Measurements from ENCODE around the gene ADCY5.

Gene ADCY5

GRCh38 chr3:123329636-123330340, 119.1 kb downstream of the ADCY5 start:
- peak in 4 of 56 donors; percentile 16 to 50 (median 32) for DNase-seq

GRCh38 chr3:123328851-123329635, 119.8 kb downstream of the ADCY5 start:
- DNase-seq: peak in 48 of 56 donors; percentile 24 to 86 (median 59)

GRCh38 chr3:123327956-123328850, 120.7 kb downstream of the ADCY5 start:
- DNase-seq: no peak

- DNase-seq: peak in 5 of 56 donors; percentile 26 to 57 (median 41)
Measured at GRCh38 chr3:123327480-123327879, 121.4 kb downstream of the ADCY5 start.

GRCh38 chr3:123326531-123326930, 122.4 kb downstream of the ADCY5 start:
- DNase-seq: no peak

- DNase-seq: no peak
Measured at GRCh38 chr3:123325766-123326256, 123.1 kb downstream of the ADCY5 start.

GRCh38 chr3:123324880-123325765, 123.8 kb downstream of the ADCY5 start:
- no peak for DNase-seq

GRCh38 chr3:123323781-123324180, 125.1 kb downstream of the ADCY5 start:
- DNase-seq: no peak

- DNase-seq: no peak
Measured at GRCh38 chr3:123322866-123323265, 126.0 kb downstream of the ADCY5 start.

- DNase-seq: no peak
Measured at GRCh38 chr3:123321806-123322205, 127.1 kb downstream of the ADCY5 start.

GRCh38 chr3:123320221-123320620, 128.7 kb downstream of the ADCY5 start:
- no peak for DNase-seq

GRCh38 chr3:123319760-123320159, 129.1 kb downstream of the ADCY5 start:
- no peak for DNase-seq

- no peak for DNase-seq
Measured at GRCh38 chr3:123318374-123318773, 130.5 kb downstream of the ADCY5 start.

- DNase-seq: no peak
Measured at GRCh38 chr3:123317716-123318115, 131.2 kb downstream of the ADCY5 start.

GRCh38 chr3:123315271-123315595, 133.7 kb downstream of the ADCY5 start:
- DNase-seq: no peak

- peak in 4 of 56 donors; percentile 24 to 64 (median 34) for DNase-seq
Measured at GRCh38 chr3:123314359-123315270, 134.3 kb downstream of the ADCY5 start.

GRCh38 chr3:123313889-123314288, 135.0 kb downstream of the ADCY5 start:
- no peak for DNase-seq

- DNase-seq: no peak
Measured at GRCh38 chr3:123312331-123313265, 136.3 kb downstream of the ADCY5 start.

All from nucleus accumbens (tissue), 56 donors.